ENCODE measurements around the gene SLC25A12. TPM values are rescaled to one million over a fixed set of nuclear protein-coding genes. Genes with fewer than 3 reads are reported as not detected.
"Not testable (repeated sequence)": the region's sequence is repeated elsewhere in the genome, so short reads cannot be mapped to it uniquely, and the experiment has no call there.

Gene SLC25A12
- total RNA-seq, 1 donor from 2014 or later: 30.9 TPM

DNA sequence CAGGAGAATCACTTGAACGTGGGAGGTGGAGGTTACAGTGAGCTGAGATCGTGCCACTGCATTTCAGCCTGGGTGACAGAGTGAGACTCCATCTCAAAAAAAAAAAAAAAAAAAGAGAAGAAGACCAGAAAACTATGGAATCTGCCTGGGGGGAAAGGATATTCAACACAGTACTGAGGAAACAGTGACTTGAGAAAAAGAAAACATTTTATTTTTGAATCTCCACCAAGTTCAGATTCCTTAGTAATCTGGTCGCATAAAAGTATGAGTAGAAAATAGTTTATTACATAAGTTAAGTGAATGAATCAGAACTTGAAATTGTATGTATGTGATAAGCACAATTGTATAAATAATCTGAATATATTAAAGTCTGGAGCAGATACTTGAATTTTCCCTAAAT is 15.2 kb upstream of the SLC25A12 start:
- H3K27ac Mint-ChIP-seq: no peak overlapping the region
- intact Hi-C loops (cut with micrococcal nuclease): no loop called here
- no peaks in the 10 kb centered on the region for H3K36me3 Mint-ChIP-seq (ENCODE audit: low read depth)

GRCh38 chr2:171908235-171908634 is 14.2 kb upstream of the SLC25A12 start:
- intact Hi-C loops (cut with micrococcal nuclease): no loop called here
- Mint-ChIP-seq H3K36me3 (ENCODE audit: low read depth) (no peaks in the 10 kb centered on the region), H3K4me3 (no peak overlapping the region), H3K27me3 (peaks cover 12% of the 10 kb centered on the region), H3K27ac (no peak overlapping the region), H3K9me3 (no peaks in the 10 kb centered on the region), H3K4me1 (peaks cover 1% of the 10 kb centered on the region)
- DNase-seq: no peak

More for the DNA sequence above, 15.2 kb upstream of the SLC25A12 start:
- peaks cover 10% of the 10 kb centered on the region for H3K27me3 Mint-ChIP-seq
- no peaks in the 10 kb centered on the region for H3K9me3 Mint-ChIP-seq
- DNase-seq: no peak
- H3K4me3 Mint-ChIP-seq: no peak overlapping the region
- H3K4me1 Mint-ChIP-seq: peaks cover 1% of the 10 kb centered on the region

DNA sequence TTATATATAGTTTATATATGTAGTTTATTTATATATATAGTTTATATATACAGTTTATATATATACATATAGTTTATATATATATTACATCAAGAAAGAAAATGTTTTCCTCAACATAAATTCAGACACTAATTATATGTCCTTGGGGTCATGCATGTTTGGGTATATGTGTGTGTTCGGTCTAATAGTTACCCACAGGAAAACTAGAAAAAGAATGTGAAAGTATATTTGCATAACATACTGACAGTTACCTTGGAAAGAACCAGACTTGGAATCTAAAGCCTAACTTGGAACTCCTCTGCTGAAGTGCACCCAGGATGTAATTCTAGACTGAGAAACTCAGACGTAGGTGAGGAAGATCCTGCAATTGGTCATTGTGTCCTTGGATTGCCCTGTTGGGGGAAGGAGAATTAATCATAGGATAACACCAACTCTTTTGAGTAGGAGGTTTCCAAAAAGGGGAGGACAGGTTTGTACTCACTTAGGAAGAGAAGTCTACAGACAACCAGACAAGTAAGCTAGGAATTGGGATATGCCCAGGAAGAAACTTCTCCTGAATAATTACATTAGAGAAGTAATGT is 8.9 kb upstream of the SLC25A12 start:
- no peaks in the 10 kb centered on the region for H3K4me1 Mint-ChIP-seq
- no peaks in the 10 kb centered on the region for H3K36me3 Mint-ChIP-seq (ENCODE audit: low read depth)
- DNase-seq: peak; percentile 36
- no peak overlapping the region for H3K27ac Mint-ChIP-seq
- intact Hi-C loops (cut with micrococcal nuclease): no loop called here
- H3K27me3 Mint-ChIP-seq: peaks cover 13% of the 10 kb centered on the region
- no peak overlapping the region for H3K4me3 Mint-ChIP-seq
- no peaks in the 10 kb centered on the region for H3K9me3 Mint-ChIP-seq

DNA sequence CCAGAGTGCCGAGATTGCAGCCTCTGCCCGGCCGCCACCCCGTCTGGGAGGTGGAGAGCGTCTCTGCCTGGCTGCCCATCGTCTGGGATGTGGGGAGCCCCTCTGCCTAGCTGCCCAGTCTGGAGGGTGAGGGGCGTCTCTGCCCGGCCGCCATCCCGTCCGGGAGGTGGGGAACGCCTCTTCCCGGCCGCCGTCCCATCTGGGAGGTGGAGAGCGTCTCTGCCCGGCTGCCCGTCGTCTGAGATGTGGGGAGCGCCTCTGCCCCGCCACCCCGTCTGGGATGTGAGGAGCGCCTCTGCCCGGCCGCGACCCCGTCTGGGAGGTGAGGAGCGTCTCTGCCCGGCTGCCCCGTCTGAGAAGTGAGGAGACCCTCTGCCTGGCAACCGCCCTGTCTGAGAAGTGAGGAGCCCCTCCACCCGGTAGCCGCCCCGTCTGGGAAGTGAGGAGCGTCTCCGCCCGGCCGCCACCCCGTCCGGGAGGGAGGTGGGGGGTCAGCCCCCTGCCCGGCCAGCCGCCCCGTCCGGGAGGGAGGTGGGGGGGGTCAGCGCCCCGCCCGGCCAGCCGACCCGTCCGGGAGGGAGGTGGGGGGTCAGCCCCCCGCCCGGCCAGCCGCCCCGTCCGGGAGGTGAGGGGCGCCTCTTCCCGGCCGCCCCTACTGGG is 5.7 kb upstream of the SLC25A12 start:
- H3K4me3 Mint-ChIP-seq; DNase-seq; H3K4me1 Mint-ChIP-seq; H3K27ac Mint-ChIP-seq; H3K9me3 Mint-ChIP-seq; H3K36me3 Mint-ChIP-seq (ENCODE audit: low read depth): not testable (repeated sequence)
- intact Hi-C loops (cut with micrococcal nuclease): loop anchor here (10.0 kb wide), 1 partner anchor 655 kb away; the partner anchor contains the start of gene PDK1
- peaks cover 11% of the 10 kb centered on the region for H3K27me3 Mint-ChIP-seq

GRCh38 chr2:171895786-171896185 is 1.7 kb upstream of the SLC25A12 start:
- Mint-ChIP-seq H3K4me1 (peaks cover 28% of the 10 kb centered on the region), H3K27me3 (peaks cover 2% of the 10 kb centered on the region), H3K36me3 (ENCODE audit: low read depth) (peaks cover 12% of the 10 kb centered on the region), H3K9me3 (peaks cover 5% of the 10 kb centered on the region), H3K27ac (no peak overlapping the region), H3K4me3 (no peak overlapping the region)
- intact Hi-C loops (cut with micrococcal nuclease): loop anchor here (2.0 to 10.0 kb wide), 2 partner anchors 103 to 659 kb away; partner anchors contain the start of genes METAP1D and PDK1
- DNase-seq: no peak

DNA sequence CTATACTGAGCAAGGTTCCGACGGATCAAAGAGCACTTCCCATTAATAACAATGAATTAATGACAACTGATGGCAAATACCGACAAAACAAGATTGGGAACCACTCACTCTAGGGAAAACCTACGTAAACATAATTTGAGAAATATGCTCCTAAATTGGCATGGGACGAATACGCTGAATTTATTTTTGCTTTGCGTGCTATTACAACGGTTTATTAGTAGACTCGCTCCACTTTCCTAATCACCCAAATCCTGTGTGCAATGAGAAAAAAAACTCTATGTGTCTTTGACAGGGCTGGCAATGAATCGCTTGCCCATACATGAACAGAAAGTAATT is 536 bp upstream of the SLC25A12 start:
- DNase-seq: no peak
- Mint-ChIP-seq H3K27ac (peak overlapping the region; percentile 65), H3K4me3 (peak overlapping the region; percentile 95), H3K27me3 (peaks cover 2% of the 10 kb centered on the region), H3K9me3 (peaks cover 5% of the 10 kb centered on the region), H3K4me1 (peaks cover 36% of the 10 kb centered on the region), H3K36me3 (ENCODE audit: low read depth) (peaks cover 23% of the 10 kb centered on the region)
- intact Hi-C loops (cut with micrococcal nuclease): loop anchor here (1.0 to 10.0 kb wide), 4 partner anchors 28 to 660 kb away; partner anchors contain the start of genes DYNC1I2, HAT1, METAP1D and PDK1

DNA sequence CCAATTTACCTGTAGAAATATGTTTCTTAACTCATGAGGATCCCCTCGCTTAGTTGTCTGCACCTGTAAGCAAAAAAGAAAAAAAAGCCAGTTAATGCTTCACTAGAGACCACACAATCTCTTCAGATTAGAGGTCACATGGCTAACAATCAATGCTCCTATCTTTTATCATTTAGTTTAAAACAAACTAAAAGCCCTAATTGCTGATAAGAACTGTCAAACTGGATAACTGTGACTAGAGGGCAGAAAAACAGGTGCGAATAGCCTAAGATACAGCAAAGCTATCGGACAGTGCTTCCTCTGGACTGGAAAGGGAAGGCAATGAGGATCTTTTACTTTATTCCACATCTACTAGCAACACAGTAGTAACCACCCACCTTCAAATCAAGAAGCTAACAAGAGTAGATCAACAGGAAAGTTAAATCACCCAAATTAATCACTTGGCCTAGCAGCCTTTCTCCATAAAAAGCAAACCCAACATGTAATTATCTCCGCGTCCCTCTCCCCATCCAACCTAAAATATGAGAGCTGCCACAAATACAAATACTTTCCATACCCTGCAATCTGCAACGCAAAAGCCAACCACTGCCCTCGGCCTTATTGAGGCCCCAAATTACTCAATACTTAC is 734 bp downstream of the SLC25A12 start:
- no peak for DNase-seq
- Mint-ChIP-seq H3K27ac (peak overlapping the region; percentile 92), H3K27me3 (peaks cover 2% of the 10 kb centered on the region), H3K36me3 (ENCODE audit: low read depth) (peaks cover 31% of the 10 kb centered on the region), H3K4me1 (peaks cover 42% of the 10 kb centered on the region), H3K9me3 (peaks cover 5% of the 10 kb centered on the region), H3K4me3 (peak overlapping the region; percentile 95)
- intact Hi-C loops (cut with micrococcal nuclease): loop anchor here (1.0 to 10.0 kb wide), 3 partner anchors 11 to 661 kb away; partner anchors contain the start of genes DYNC1I2 and PDK1

- no peaks in the 10 kb centered on the region for H3K9me3 Mint-ChIP-seq
- no peaks in the 10 kb centered on the region for H3K27me3 Mint-ChIP-seq
- no peak overlapping the region for H3K27ac Mint-ChIP-seq
- peaks cover 43% of the 10 kb centered on the region for H3K36me3 Mint-ChIP-seq (ENCODE audit: low read depth)
- no peak for DNase-seq
- H3K4me1 Mint-ChIP-seq: peaks cover 46% of the 10 kb centered on the region
- intact Hi-C loops (cut with micrococcal nuclease): loop anchor here (5.0 to 10.0 kb wide), 2 partner anchors 203 to 665 kb away; partner anchors contain the start of genes DYNC1I2 and PDK1
- H3K4me3 Mint-ChIP-seq: no peak overlapping the region
Measured at GRCh38 chr2:171889808-171890207, 4.2 kb downstream of the SLC25A12 start.

DNA sequence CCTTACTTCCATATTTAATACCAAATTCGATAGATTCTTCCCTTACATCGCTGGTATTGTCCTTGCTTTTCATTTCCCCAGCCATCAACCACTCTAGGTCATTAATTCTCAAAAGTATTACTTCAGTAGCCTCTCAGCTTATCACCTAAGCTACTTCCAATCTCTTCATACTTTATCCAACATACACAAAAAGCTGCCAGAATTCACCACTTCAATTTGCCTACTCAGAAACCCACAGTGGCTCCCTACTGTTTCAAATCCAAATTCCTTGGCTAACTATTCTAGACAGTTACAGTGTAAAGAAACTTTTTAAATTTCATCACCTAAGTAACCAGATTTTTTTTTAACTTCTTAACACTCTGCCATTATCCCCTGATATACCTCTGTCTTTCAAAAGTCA is 4.7 kb downstream of the SLC25A12 start:
- Mint-ChIP-seq H3K4me3 (no peak overlapping the region), H3K27ac (no peak overlapping the region), H3K4me1 (peaks cover 41% of the 10 kb centered on the region), H3K27me3 (no peaks in the 10 kb centered on the region), H3K9me3 (no peaks in the 10 kb centered on the region), H3K36me3 (ENCODE audit: low read depth) (peaks cover 44% of the 10 kb centered on the region)
- no peak for DNase-seq
- intact Hi-C loops (cut with micrococcal nuclease): no loop called here

DNA sequence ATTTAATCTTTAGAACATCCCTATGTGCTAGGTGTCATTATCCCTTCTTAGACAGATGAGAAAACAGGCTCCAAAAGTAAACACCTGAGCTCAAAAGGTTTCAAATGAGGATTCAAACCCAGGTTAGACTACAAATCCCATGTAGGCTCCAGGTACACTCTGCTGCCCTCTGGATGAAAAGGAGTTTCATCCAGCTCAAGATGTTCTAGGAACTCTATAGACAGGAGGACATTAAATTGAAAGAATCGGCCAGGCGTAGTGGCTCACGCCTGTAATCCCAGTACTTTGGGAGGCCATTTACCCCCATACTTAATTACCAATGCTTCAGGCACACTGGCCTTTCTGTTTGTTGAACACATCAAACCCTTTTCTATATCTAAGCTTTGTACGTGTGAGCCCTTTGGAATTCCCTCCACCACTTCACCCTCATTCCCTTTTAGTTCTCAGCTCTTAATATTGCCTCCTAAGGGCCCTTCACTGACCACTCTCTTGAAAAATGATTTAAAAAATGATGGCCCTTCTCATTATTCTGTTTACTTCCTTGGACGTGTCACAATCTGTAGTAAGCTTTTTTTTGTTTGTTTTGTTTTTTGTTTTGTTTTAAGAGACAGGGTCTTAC is 10.7 kb downstream of the SLC25A12 start:
- Mint-ChIP-seq H3K4me3 (no peak overlapping the region), H3K4me1 (peaks cover 29% of the 10 kb centered on the region), H3K27ac (peak overlapping the region; percentile 72), H3K36me3 (ENCODE audit: low read depth) (peaks cover 28% of the 10 kb centered on the region), H3K27me3 (no peaks in the 10 kb centered on the region), H3K9me3 (no peaks in the 10 kb centered on the region)
- intact Hi-C loops (cut with micrococcal nuclease): no loop called here
- DNase-seq: no peak

DNA sequence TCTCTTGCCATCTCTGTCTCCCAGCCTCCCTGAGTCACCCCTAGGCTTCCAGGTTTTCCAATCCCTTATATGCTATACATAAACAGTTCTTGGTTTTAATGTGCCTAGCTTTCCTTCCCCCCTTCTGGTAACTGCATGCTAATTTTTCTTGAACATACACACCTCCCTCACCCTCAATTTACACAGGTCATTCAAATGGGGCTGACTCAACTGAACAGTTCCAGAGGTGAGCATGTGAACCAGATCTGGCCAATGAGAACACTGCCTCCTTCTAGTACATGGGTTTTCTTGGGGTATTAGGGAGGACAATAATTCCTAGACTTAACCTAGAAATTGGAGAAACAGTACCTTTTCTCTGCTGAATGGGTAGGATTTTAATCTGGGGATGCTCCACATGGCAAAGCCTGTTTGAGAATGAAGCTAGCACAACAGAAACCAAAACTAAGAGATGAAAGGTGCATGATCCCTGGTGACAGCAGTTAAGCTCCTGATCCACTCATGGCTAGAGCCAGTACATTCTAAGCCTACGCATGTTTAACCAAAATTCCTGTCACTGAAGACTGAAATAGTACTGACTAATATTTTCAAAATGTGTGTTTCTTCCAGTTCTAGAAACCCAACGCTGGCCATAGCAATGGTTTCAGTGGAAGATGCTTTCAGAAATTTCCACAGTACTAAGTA is 11.8 kb downstream of the SLC25A12 start:
- peaks cover 28% of the 10 kb centered on the region for H3K4me1 Mint-ChIP-seq

DNA sequence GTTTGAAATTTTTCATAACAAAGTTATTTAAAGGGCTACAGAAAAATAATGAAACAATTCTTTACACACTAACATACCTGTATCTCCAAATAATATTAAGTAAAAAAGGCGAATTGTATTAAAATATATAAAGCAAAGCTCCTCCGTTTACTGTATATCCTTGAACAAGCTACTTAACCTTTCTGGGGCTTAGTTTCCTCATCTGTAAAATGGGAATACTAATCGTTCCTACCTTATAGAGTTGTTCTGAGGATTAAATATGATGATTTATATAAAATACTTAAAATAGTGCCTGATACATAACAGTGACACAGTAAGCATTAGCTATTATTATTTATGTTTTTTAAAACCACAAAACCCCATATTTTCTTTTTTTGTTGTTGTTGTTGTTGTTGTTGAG is 13.3 kb downstream of the SLC25A12 start:
- H3K27ac Mint-ChIP-seq: no peak overlapping the region
- H3K36me3 Mint-ChIP-seq (ENCODE audit: low read depth): peaks cover 19% of the 10 kb centered on the region
- no peak overlapping the region for H3K4me3 Mint-ChIP-seq
- no peaks in the 10 kb centered on the region for H3K9me3 Mint-ChIP-seq
- H3K27me3 Mint-ChIP-seq: no peaks in the 10 kb centered on the region
- H3K4me1 Mint-ChIP-seq: peaks cover 28% of the 10 kb centered on the region
- no peak for DNase-seq
- intact Hi-C loops (cut with micrococcal nuclease): no loop called here

More for the DNA sequence above, 11.8 kb downstream of the SLC25A12 start:
- peak; percentile 59 for DNase-seq
- Mint-ChIP-seq H3K36me3 (ENCODE audit: low read depth) (peaks cover 23% of the 10 kb centered on the region), H3K27ac (peak overlapping the region; percentile 75), H3K4me3 (peak overlapping the region; percentile 46), H3K27me3 (no peaks in the 10 kb centered on the region), H3K9me3 (no peaks in the 10 kb centered on the region)
- intact Hi-C loops (cut with micrococcal nuclease): loop anchor here (1.0 kb wide), 1 partner anchor 11 kb away; no protein-coding TSS in a partner anchor

DNA sequence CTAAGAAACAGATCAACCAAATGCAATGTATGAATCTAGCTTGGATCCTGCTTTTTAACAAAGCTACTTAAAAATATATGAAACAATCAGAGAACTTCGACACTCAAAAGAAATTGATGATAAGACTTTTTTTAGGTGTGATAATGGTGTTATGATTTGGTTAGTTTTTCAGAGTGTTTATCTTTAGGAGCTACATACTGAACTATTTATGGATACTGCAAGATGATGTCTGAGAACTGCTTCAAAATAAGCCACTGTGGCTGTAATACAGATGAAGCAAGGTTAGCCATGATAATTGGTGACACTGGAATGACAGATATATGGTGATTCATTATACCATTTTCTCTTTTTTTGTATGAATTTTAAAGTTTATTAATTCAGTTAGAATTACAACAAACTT is 14.2 kb downstream of the SLC25A12 start:
- intact Hi-C loops (cut with micrococcal nuclease): no loop called here
- no peak overlapping the region for H3K4me3 Mint-ChIP-seq
- H3K9me3 Mint-ChIP-seq: no peaks in the 10 kb centered on the region
- no peak for DNase-seq
- H3K4me1 Mint-ChIP-seq: peaks cover 31% of the 10 kb centered on the region
- no peaks in the 10 kb centered on the region for H3K27me3 Mint-ChIP-seq
- H3K27ac Mint-ChIP-seq: no peak overlapping the region
- peaks cover 25% of the 10 kb centered on the region for H3K36me3 Mint-ChIP-seq (ENCODE audit: low read depth)

Data from activated CD4-positive, alpha-beta T cell treated with anti-CD3 and anti-CD28 coated beads, Interleukin-2, amount 10 ng/mL, durations not matched to agents 24 days and 14 days (primary cell).